GM10847 (cell line): ENCODE results near the gene COL5A1.

ENCODE experiments used
- POLR2A ChIP-seq: IDR thresholded peaks from 2 replicates; pipeline ENCODE4 v1.6.1; 2011; ENCODE audit not compliant: insufficient read length; ENCODE audit errors: extremely low read depth

COL5A1 gene

GRCh38 chr9:134652291-134653225, 11.0 kb downstream of the COL5A1 start:
- no peak for TF ChIP-seq POLR2A

DNA sequence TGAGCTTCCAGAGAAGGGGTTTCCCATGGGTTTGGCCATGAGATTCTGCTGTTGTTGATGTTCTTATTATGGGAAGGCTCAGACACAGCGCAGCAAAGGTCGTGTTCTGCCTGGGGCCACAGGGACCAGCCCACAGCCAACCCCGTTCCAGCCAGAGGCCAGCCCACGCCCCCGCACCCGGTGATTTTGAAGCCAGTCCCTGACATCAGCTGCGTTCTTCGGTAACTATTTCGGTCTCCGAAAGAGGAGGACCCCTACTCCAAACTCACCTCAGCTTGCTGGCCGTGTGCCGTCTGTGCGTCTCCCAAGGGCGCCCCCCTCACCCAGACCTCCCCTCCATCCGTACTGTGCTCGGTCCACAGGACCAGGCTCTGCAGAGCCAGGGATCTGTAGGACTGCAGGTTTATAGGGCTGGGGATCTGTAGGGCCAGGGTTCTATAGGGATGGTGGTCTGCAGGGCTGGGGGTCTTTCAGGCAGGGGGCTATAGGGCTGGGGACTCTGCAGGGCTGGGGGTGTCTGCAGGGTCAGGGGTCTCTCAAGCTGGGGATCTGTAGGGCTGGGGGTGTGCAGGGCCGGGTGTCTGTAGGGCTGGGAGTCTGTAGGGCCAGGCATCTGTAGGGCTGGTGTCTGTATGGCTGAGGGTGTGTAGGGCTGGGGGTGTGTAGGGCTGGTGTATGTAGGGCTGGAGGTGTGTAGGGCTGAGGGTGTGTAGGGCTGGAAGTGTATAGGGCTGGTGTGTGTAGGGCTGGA, 11.8 kb downstream of the COL5A1 start:
- TF ChIP-seq POLR2A = no peak

- TF ChIP-seq POLR2A = no peak
Observed at GRCh38 chr9:134655101-134655500, 13.5 kb downstream of the COL5A1 start.

- no peak for TF ChIP-seq POLR2A
Observed at GRCh38 chr9:134655586-134656333, 14.2 kb downstream of the COL5A1 start.

- no peak for TF ChIP-seq POLR2A
Observed at GRCh38 chr9:134656334-134657006, 14.9 kb downstream of the COL5A1 start.

- no peak for TF ChIP-seq POLR2A
Observed at GRCh38 chr9:134657666-134658377, 16.2 kb downstream of the COL5A1 start.

DNA sequence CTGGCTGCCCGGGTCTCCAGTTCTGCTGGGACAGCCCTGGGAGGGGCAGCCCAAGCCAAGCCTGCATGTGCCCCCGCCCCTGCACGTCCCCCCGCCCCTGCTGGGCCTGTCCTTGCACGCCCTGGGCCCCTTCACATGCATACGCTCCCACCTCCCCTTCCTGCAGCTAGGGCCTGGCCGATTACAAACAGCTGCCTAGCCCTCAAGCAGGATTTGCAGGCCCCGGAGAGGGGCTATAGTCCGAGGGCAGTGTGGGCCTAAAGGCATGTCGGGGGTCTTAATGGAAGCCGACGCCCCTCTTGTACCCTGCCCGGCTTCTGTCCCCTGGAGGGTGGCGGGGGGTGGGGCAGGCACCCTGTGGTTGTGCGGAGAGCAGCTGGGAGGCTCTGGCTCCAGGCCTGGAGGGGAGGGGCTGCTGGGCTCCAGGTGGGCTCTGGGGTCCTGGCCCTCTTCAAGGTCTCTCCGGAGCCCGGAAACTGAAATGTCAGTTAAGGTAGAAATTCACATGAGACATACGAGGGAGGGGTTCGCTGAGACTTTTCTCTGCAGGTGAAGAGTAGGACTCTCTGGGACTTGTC, 16.9 kb downstream of the COL5A1 start:
- no peak for TF ChIP-seq POLR2A

GRCh38 chr9:134659688-134660131, 18.1 kb downstream of the COL5A1 start:
- no peak for TF ChIP-seq POLR2A

DNA sequence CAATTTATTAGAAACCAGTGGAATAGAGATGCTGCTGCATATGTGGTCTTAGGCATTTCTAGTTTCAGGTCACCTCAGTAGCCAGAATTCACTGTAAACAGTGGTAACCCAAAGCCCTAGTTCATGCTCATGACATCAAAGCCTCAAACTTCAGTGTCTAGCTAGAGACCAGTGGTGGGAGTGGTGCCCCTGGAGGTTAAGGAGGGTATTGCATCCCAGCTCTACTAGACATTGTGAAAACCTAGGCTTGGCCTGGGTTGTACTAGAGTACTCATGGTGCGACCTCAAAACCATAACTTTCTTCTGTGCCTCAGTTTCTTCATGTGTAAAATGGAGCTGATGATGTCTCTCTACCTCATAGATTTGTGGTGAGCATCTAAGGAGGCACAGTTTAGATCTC, 18.8 kb downstream of the COL5A1 start:
- TF ChIP-seq POLR2A = no peak

- no peak for TF ChIP-seq POLR2A
Observed at GRCh38 chr9:134661299-134661698, 19.7 kb downstream of the COL5A1 start.

DNA sequence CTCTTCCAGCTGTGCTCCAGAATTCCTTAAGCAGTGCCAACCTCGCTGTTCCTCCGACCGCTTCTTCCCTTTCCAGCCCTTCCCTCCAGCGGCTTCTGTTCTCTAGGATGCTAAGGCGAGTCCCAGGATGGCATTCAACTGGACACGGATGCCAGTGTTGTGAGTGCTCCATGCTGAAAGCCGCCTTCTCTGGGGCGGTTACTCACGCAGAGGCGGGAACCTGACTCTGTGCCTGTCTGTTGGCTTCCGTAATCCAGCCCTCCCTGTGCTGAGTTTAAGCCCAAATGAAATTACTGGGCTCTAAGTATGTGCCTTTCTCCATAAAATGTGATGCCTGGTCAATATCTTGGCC, 20.2 kb downstream of the COL5A1 start:
- no peak for TF ChIP-seq POLR2A

DNA sequence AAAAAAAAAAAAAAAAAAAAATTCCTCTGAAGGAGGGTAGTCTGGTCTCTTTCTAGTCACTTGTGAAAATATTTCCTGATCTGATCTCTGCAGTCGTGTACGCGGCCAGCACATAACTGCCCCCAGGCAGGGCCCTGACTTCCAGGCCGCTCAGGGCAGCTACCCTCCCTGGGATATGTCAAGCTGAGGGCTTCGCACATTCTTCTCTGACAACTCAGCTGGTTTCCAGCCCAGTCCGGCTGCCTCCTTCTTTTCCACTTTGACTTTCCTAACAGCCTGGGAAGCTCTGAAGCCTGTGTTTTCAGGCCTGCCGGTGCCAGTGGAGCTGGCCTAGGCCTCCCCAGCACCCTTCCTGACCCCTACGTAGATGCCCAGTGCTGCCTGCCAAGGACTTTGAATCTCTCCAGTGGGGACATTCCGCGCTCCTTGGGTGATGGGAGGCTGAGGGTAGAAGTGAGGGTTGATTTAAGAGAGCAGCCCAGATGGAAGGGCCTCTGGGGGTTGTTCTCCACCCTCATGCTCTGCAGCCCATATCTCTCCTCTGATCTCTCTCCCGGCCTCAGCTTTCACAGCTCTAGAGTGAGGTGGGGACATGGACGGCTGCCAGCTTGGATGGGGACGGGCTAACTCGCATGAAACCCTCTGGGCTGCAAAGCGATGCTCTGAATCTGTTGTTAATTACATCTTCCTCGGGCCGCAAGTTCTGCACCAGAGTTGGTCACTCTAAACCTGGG, 20.7 kb downstream of the COL5A1 start:
- TF ChIP-seq POLR2A = no peak

- no peak for TF ChIP-seq POLR2A
Observed at GRCh38 chr9:134663084-134663483, 21.5 kb downstream of the COL5A1 start.
